NT2/D1 (cell line): ENCODE measurements around the gene SERPINA1.

Source experiments
- DNase-seq: peaks from one replicate; pipeline ENCODE4 v3.0.0-alpha.2; 2011; ENCODE audit warnings: low read depth, low spot score
- H3K27me3 ChIP-seq: 2 replicates; pipeline ENCODE4 v1.6.0; 2011; ENCODE audit warnings: mild to moderate bottlenecking; ENCODE audit not compliant: insufficient read length, insufficient read depth
- H3K36me3 ChIP-seq: 2 replicates; pipeline ENCODE4 v1.6.1; 2011; ENCODE audit warnings: mild to moderate bottlenecking, low read length, mixed read lengths; ENCODE audit not compliant: insufficient read depth, insufficient read length
- H3K4me1 ChIP-seq: 2 replicates; pipeline ENCODE4 v1.5.1; 2011; ENCODE audit not compliant: insufficient read depth, insufficient read length
- H3K4me3 ChIP-seq: 2 replicates; pipeline ENCODE4 v1.5.1; 2011; ENCODE audit warnings: low read depth; ENCODE audit not compliant: insufficient read length
- H3K9ac ChIP-seq: 2 replicates; pipeline ENCODE4 v1.6.0; 2011; ENCODE audit warnings: low read depth; ENCODE audit not compliant: insufficient read length
- H3K9me3 ChIP-seq: 2 replicates; pipeline ENCODE4 v1.5.1; 2011; ENCODE audit warnings: mild to moderate bottlenecking, low read length; ENCODE audit not compliant: insufficient read depth
- SUZ12 ChIP-seq: IDR thresholded peaks from 2 replicates; pipeline ENCODE4 v1.6.1; 2011; ENCODE audit not compliant: insufficient read length, insufficient read depth; ENCODE audit errors: extremely low read depth
- YY1 ChIP-seq: IDR thresholded peaks from 2 replicates; pipeline ENCODE4 v1.6.1; 2011; ENCODE audit not compliant: insufficient read length, insufficient read depth
- ZNF274 ChIP-seq: IDR thresholded peaks from 2 replicates; pipeline ENCODE4 v1.6.1; 2011; ENCODE audit warnings: mild to moderate bottlenecking, low read depth, low read length

Gene SERPINA1

DNA sequence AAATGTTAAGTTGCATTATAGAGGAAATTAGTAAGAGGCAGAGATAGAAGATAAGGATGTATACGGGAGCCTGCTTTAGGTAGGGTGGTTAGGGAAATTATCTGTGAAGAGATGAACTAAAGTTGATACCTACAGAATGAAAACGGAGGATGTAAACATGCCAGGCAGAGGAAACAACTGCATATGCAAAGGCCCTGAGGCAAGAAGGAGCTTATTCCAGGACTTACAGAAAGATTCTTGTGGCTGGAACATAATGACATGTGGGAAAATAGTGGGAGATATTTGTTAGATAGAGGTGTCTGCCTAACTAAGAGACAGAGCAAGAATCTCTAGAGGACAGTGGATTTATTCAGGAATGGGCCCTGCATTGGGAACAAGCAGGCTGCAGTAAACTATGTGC, 16.2 kb upstream of the SERPINA1 start:
- no peak for DNase-seq
- TF ChIP-seq SUZ12, result no peak
- TF ChIP-seq YY1, result no peak
- TF ChIP-seq ZNF274, result no peak
- H3K9me3 ChIP-seq, result peaks cover 21% of the 10 kb centered on the region
- no peak overlapping the region for H3K9ac ChIP-seq
- no peak overlapping the region for H3K4me3 ChIP-seq
- no peaks in the 10 kb centered on the region for H3K27me3 ChIP-seq
- no peaks in the 10 kb centered on the region for H3K4me1 ChIP-seq
- H3K36me3 ChIP-seq, result no peaks in the 10 kb centered on the region

DNA sequence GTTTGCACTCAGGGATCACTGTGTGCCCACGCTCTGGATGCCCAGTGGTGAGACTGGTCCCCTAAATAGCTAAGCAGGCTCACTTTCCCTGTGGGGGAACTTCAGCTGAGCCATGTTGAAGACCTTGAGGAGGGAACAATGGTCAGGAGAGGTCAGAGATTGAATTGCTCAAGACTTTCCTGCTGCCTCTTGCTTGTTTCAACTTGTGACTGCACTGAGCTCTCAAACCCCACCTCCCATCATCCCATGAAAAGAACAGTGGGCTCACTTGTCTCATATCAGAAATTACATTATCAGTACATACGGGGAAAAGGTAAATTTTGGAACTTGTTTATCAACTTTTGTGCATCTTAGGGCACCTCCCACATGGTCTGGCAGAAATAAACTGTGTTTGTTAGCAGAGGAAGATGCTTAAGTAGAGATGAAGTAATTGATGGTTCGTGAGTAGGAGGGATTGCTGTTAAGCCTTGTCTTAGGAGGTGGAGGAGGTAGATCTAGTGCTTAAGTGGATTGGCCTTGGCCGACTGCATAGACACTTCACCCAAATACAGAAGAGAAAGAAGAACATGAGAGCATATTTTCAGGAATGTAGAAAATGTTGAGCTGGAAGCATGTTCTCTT, 15.0 kb upstream of the SERPINA1 start:
- no peak for DNase-seq
- H3K9me3 ChIP-seq, result peaks cover 30% of the 10 kb centered on the region
- no peak overlapping the region for H3K4me3 ChIP-seq
- TF ChIP-seq YY1 (no peak), SUZ12 (no peak), ZNF274 (no peak)
- no peaks in the 10 kb centered on the region for H3K27me3 ChIP-seq
- H3K4me1 ChIP-seq, result no peaks in the 10 kb centered on the region
- no peak overlapping the region for H3K9ac ChIP-seq
- H3K36me3 ChIP-seq, result no peaks in the 10 kb centered on the region

DNA sequence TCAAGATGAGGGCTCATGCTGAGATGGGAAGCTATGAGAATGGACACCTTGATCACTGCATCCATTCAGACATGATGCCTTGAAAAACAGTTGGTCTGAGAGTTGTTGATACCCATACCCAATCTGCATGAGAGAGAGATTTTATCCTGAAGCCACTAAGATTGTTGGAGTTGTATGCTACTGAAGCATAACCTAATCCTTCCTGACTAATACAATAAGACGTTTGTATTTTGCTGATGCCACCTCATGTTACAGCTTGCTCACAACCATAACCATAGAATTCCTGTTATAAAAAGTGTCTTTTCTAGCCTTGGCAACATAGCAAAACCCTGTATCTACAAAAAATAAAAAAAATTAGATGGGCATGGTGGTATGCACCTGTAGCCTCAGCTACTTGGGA, 12.7 kb upstream of the SERPINA1 start:
- no peaks in the 10 kb centered on the region for H3K36me3 ChIP-seq
- H3K9me3 ChIP-seq, result peaks cover 27% of the 10 kb centered on the region
- no peaks in the 10 kb centered on the region for H3K4me1 ChIP-seq
- H3K4me3 ChIP-seq, result no peak overlapping the region
- DNase-seq, result no peak
- no peak overlapping the region for H3K9ac ChIP-seq
- TF ChIP-seq SUZ12 (no peak), ZNF274 (no peak), YY1 (no peak)
- H3K27me3 ChIP-seq, result no peaks in the 10 kb centered on the region

DNA sequence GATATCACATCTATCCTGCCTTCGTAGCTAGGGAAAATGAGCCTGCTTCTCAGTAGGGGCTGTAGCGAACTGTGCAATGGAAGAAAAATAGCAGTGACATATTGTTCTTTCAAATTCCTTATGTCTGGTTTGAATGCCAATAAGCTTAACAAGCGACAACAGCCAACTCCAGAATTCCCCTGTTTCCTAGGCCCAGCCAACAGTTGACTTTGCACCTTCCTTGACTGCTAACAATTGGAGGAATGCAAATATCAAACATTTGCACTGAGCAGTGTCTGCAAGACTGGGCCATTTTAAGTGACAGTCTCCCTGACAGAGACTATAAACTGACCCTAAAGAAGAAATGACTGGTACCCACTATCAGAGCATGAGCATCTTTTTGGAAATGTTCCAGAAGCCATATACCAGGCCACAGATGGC, 12.0 kb upstream of the SERPINA1 start:
- DNase-seq, result no peak
- no peak overlapping the region for H3K4me3 ChIP-seq
- TF ChIP-seq ZNF274 (no peak), SUZ12 (no peak), YY1 (no peak)

DNA sequence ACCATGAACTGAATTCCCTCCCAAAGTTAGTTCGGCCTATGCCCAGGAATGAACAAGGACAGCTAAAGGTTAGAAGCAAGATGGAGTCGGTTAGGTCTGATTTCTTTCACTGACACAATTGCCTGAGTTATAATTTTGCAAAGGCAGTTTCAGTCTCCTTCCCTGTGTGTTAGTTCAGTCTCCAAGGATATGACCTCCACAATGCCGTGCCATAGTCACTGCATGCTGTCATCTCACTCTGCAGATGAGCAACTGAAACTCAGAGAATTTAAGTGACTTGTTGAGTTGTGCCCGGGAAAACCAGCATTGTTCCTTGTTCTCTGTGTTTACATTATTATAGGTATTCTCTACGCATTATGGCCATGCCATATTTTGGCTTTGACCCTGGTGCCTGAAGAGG, 10.1 kb upstream of the SERPINA1 start:
- Histone ChIP-seq H3K4me3 (no peak overlapping the region), H3K36me3 (no peaks in the 10 kb centered on the region), H3K9me3 (peaks cover 20% of the 10 kb centered on the region; the same call in 1 of the 2 replicates), H3K9ac (no peak overlapping the region), H3K4me1 (no peaks in the 10 kb centered on the region), H3K27me3 (no peaks in the 10 kb centered on the region)
- TF ChIP-seq ZNF274, result no peak
- no peak for TF ChIP-seq YY1
- no peak for TF ChIP-seq SUZ12
- no peak for DNase-seq

More for the DNA sequence above, 12.0 kb upstream of the SERPINA1 start:
- Histone ChIP-seq H3K4me1 (no peaks in the 10 kb centered on the region), H3K9me3 (peaks cover 21% of the 10 kb centered on the region; the same call in 1 of the 2 replicates), H3K27me3 (no peaks in the 10 kb centered on the region), H3K36me3 (no peaks in the 10 kb centered on the region), H3K9ac (no peak overlapping the region)

DNA sequence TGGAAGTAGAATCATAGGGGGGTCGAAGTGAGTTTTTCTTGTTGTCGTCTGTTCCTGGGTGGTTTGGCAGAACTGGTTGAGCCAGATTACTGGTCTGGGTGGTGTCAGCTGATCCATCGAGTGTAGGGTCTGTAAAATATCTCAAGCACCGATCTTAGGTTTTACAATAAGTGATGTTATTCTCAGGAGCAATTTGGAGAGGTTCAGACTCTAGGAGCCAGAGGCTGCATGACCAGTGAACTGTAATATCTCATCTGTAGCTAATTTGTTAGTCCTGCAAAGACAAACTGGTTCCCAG, 9.7 kb upstream of the SERPINA1 start:
- H3K9me3 ChIP-seq, result peaks cover 20% of the 10 kb centered on the region; the same call in 1 of the 2 replicates
- H3K27me3 ChIP-seq, result no peaks in the 10 kb centered on the region
- H3K4me3 ChIP-seq, result no peak overlapping the region
- DNase-seq, result no peak
- no peaks in the 10 kb centered on the region for H3K4me1 ChIP-seq
- TF ChIP-seq ZNF274 (no peak), SUZ12 (no peak), YY1 (no peak)
- no peaks in the 10 kb centered on the region for H3K36me3 ChIP-seq
- H3K9ac ChIP-seq, result no peak overlapping the region

DNA sequence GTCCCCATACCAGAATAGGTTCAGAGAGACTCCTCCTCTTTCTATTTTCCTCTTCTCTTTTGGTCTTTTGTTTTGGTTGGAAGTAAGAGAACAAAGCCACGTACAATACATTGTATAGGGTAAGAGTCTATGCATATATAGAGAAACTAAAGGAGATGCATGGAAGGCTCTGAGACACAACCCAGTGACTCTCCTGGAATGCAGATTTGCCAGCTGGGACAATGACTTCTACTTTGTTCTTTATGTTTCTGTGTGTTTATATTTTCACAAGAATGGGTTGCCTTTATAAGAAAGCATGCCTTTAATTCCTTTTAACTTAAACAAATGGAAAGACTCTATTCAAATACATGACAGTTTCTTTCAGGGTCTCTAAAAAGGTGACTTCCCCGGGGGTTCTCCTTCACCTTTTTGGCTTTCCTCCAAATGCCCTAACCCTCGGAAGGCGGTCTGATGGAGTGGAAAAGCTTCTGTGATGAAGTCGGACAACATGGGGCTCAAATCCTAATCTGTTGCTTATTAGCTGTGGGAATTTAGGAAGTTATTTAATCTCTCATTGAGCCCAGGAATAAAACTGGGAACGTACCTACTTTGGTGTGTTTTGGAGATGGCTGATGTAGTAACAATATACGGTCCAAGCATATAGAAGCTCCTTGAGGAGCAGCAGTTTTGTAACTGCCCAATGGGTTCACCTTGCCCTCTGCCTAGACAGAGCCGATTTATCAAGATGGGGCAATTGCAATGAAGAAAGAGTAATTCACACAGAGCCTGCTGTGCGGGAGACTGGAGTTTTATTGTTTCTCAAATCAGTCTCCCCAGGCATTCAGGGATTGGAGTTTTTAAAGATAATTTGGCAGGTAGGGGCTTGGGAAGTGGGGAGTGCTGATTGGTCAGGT, 9.1 kb upstream of the SERPINA1 start:
- Histone ChIP-seq H3K4me1 (no peaks in the 10 kb centered on the region), H3K27me3 (no peaks in the 10 kb centered on the region), H3K36me3 (no peaks in the 10 kb centered on the region), H3K9ac (no peak overlapping the region), H3K4me3 (no peak overlapping the region), H3K9me3 (peaks cover 20% of the 10 kb centered on the region; the same call in 1 of the 2 replicates)
- DNase-seq, result no peak
- no peak for TF ChIP-seq SUZ12
- no peak for TF ChIP-seq ZNF274
- TF ChIP-seq YY1, result no peak
